Left renal cortex interstitium (tissue), 4 donors: ENCODE data around the gene FAM187B. TPM values are rescaled to one million over a fixed set of nuclear protein-coding genes. Genes with fewer than 3 reads are reported as not detected.

Source experiments
- DNase-seq, 4 donors: peaks; one replicate each; pipeline ENCODE4 v3.0.0-alpha.2; 2013; ENCODE audit warnings: low read depth in 4 of 4, low spot score in 2 of 4, missing footprints in 1 of 4
- polyA plus RNA-seq, 4 donors: library from polyadenylated mRNA; unstranded; fragments of 120-200 nt; gene quantifications; one replicate each; pipeline ENCODE4 v1.2.1, GENCODE V29; 2013; ENCODE audit not compliant: insufficient read length in 4 of 4

FAM187B gene
- not detected for polyA plus RNA-seq

DNA sequence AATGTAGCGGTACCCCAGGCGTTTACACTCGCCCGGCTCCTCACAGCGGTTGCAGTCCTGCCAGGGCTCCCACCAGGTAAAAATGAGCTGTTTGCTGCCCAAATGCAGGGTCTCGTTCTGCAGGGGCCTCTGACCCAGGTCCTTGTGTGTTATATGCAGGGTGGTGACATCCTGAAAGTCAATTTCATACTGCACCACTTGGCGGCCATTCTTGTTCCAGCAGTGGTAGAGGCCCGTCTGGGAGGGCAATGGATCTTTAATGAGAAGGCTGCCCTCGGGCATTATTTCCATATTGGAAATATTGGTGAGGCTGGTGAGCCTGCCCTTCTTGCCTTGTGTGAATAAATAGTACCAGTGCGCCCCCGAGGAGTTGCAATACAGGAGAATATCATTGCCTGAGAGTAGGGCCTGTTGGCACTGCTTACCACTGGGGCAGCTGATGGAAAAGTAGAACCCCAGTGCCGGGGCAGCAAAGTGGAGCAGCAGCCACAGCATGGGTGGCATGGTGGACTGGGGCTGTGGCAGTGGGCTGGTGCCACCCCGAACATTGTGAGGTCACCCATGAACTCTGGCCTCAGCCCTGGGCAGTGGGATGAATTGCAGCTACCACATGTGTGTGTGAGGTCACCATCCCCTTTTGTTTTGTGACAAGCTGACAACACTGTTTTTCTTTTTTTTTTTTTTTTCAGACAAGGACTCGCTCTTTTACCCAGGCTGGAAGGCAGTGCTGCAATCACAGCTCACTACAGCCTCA, at the start of gene FAM187B:
Gene FAM187B (minus strand): TSS at position 563 of the 754 bp plus-strand sequence. CDS start 59 bp downstream, at position 504.
- no peak for DNase-seq

DNA sequence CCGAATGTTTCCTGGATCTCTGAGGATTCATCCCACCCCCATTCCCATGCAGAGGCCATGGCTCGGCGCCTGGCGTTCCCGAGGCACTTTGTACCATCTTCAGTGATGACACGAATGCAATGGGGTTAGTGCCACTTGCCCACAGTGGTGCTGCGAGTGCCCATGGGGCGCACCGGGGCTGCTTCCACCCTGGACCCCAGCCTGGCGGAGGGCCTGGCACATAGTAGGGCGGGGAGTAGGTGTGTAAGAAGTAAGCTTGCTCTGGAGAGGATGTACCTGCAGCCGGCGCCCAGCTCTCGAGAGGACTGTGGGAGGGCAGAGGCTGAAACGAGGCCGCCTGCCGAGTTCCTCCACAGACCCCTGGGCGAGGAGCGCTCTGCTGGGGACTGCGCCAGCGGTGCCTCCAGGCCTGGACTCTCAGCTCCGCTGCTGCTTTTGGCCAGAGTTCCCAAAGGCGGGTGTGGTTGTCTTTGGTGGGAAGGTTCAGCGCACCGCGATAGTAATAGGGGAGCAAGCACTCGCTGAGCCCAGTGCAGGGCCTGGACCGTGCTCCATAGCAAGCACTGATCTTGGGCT, 48.3 kb upstream of the FAM187B start:
- DNase-seq, result no peak

DNA sequence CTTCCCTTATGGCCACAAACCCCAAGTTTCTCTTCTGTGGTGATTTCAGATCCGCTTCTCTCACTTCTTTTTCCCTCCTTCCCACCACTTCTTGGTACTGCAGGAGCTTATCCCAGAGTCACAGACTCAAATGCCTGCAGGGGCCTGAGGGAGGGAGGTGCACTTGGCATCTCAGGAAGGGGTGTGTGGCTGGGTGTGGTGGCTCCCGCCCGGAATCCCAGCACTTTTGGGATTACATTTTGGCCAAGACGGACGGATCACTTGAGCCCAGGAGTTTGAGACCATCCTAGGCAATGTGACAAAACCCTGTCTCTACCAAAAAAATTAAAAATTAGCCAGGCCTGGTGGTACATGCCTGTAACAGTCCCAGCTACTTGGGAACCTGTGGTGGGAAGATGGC, 45.8 kb upstream of the FAM187B start:
- no peak for DNase-seq

DNA sequence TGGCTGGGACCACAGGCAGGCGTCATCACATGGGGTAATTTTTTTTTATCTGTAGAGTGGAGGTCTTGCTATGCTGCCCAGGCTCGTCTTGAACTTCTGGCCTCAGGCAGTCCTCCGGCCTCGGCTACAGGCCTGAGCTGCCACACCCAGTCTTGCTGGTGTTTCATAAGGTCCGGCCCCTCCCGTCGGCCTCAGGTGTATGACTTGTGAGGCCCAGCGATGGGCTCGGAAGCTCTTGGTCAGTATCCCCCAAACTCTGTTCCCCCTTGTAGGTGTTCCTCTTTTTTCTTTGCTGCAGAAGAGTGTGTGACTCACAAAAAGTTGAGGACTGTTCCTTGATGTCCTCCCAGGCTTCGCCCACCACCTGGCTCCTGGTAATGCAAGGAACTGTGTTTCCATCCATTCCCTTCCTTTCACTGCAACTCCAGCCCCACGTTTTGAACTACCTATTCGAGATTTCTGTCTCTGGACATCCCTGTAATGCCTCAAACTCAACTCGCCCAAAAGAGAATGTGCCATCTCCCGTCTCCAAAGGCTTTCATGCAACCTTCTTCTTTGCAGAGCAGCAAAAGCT, 45.2 kb upstream of the FAM187B start:
- DNase-seq, result no peak

DNA sequence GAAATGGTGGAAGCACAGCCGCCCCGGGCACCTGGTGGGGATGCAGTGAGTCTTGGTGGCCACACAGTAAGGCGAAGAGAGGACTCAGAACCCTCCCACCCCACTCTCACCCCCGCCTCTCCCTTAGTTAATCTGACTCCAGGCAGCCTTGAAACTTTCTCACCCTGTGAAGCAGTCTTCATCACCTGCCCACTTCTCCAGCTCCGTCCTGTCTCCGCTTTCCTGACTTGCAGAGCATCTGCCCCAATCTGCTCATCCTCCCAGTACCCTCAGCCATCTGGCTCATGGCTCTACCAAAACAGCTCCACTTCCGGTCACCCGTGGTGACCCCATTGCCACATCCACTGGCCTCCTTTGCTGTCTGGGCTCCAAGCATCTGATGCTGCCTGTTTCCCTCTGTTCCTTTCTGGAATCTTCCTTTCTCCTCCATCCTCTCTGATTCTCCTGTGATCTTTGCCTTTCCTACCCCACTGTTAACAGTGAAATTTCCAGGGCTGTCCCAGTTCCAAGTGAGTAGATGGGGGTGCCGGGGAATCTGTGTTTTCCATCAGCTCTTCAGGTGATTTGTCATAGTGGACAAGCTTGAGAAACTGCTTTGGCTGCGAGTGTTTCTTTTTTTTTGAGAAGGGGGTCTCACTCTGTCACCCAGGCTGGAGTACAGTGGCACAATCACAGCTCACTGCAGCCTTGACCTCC, 44.6 kb upstream of the FAM187B start:
- no peak for DNase-seq

DNA sequence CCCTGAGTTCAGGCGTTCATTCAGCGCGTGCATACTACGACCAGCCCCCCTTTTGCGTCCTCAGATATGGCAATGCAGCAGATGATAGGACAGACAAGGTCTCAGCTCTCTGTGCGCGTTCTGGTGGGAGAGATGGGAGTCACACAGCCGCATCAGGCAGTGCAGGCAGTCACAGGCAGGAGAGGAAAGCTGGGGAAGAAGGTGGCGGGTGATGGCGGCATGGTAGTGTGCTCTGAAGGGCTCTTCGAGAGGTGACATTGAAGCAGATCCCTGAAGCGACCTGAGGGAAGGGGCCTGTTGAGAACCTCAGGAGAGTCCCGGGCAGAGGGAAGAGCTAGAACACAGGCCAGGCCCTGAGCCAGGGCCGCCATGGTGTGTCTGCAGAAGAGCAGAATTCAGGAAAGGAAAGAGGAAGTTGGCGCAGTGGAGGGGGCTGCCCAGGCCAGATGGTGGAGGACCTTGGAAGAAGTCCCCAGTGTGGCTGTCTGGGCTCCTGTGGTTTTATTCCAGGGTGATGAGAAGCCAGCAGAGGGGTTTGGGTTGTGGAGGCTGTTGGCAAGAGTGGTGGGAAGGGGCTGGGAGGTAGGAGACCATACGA, 43.7 kb upstream of the FAM187B start:
- no peak for DNase-seq

DNA sequence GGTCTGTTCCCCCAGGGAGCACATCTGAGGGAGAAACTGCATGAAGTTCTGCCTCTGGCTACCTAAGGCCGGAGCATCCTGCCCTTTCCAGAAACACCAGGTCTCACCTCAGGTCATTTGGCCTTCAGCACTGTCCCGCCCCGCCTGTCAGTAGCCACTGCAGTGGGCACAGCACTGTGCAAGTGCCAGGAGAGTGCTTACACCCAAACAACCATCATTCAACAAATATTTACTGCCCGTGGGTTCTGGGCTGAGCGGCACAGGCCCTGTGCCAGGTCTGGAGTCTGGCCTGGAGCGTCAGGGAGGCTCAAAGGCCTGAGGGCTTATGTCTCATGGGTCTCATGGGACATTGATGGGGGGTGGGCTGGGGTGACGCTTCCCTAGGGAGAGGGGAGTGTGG, 43.0 kb upstream of the FAM187B start:
- DNase-seq, result no peak

DNA sequence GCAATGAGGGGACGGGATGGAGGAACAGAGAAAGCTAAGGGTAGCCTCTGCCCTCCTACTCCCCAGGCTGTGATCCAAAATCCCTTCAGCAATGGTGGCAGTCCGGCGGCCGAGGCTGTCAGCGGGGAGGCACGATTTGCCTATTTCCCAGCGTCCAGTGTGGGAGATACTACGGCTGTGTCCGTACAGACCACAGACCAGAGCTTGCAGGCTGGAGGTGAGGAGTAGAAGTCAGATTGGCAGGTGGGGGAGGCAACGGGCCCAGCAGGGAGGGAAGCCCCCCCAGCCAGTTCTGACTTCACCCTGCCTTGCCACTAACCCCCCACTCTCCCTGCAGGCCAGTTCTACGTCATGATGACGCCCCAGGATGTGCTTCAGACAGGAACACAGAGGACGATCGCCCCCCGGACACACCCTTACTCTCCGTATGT, 41.9 kb upstream of the FAM187B start:
- DNase-seq, result no peak

DNA sequence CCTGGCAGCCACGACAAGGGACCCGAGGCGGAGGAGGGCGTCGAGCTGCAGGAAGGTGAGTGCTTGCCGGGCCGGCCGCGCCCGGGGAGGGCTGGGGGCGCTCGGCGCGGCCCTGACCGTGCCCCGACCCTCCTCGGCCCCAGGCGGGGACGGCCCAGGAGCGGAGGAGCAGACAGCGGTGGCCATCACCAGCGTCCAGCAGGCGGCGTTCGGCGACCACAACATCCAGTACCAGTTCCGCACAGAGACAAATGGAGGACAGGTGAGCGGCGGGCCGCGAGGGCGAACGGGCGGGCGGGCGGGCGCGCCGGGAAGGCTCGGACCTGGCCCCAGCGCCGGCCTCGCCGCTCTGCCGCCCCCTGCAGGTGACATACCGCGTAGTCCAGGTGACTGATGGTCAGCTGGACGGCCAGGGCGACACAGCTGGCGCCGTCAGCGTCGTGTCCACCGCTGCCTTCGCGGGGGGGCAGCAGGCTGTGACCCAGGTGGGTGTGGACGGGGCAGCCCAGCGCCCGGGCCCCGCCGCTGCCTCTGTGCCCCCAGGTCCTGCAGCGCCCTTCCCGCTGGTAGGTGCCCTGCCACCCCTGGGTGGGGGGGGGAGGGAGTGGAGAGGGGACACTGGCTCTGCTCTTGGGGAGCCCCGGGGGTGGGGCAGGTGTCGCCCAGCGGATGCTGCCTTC, 41.0 kb upstream of the FAM187B start:
- peak in 3 of 4 donors; percentile 66 to 81 (median 78) for DNase-seq

DNA sequence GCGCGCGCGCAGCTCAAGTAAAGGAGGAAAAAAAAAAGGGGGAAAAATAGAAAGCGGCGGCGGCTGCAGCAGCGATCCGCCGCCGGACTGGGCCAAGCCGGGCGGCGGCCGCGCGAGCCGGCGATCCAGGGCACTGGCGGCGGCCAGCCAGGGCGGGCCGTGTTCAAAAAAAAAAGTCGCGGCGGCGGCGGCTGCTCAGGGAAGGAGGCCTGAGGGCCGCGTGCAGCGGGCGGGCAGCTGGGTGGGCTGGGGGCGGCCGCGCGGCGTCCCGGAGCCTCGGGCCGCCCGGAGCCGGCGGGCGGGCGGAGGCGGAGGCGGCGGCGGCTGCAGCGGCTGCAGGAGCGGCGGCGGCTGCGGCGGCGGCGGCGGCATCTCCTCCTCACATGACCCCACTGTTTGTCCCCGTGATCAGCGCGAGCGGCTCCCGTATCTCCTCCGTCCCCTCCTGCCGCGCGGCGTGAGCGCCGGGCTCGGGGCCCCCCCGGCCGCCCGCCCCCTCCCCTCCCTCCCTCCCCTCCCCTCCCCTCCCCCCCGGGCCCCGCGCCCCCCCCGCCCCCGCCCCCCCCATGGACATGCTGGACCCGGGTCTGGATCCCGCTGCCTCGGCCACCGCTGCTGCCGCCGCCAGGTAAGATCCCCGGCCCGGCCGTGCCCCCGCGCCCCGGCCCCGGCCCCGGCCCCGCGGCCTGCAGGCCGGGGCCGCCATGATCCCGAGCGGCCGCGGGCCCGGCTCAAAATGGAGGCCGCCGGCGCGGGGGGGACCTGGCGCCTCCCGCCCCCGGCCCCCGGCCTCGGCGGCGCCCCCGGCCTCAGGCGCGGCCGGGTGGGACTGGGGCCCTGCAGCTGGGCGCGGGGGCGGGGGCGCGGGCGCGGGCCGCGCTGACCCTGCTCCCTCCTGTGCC, 40.2 kb upstream of the FAM187B start, which contains the start of gene USF2:
Gene USF2 (plus strand): TSS at position 427 of the 902 bp plus-strand sequence. CDS start 140 bp downstream, at position 567.
- peak in 1 of 4 donors; percentile 32 for DNase-seq

DNA sequence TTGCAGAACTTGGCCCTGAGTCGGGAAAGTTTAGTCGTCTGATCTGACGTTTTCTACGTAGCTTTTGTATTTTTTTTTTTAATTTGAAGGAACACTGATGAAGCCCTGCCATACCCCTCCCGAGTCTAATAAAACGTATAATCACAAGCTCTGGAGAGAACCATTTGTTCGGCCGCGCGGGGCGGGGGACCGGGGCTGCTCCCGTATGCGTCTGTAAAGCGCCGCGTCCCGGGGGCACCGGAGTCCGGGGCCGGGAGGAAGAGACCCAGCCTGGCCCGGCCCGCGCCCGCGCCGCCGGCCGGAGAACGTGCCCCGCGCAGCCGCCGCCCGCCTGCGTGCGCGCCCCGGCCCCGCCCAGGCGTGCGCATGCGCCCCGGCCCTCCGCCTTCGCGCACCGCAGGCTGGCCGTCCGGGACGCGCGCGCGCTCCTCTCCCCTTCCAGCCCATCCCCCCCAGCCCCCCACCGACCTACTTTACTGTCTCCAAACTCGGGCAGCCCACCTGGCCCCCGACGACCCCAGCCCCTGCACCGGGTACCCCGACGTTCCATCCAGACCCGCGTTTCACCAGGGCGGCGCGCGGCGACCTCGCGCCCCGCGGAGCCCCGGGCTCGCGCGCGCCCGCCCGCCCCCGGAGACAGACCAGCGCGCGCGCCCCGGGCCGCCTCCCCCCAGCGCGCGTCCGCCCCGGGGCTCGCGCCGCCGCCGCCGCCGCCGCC, 39.4 kb upstream of the FAM187B start:
- DNase-seq, result peak in 2 of 4 donors; percentile 49 to 53

DNA sequence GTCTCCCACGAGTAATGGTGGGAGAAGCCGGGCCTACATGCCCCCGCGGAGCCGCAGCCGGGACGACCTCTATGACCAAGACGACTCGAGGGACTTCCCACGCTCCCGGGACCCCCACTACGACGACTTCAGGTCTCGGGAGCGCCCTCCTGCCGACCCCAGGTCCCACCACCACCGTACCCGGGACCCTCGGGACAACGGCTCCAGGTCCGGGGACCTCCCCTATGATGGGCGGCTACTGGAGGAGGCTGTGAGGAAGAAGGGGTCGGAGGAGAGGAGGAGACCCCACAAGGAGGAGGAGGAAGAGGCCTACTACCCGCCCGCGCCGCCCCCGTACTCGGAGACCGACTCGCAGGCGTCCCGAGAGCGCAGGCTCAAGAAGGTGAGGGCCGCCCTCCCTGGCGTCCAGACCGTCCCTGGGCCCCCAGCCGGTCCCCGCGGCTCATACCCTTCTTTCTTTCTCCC, 38.8 kb upstream of the FAM187B start:
- peak in 1 of 4 donors; percentile 23 for DNase-seq

DNA sequence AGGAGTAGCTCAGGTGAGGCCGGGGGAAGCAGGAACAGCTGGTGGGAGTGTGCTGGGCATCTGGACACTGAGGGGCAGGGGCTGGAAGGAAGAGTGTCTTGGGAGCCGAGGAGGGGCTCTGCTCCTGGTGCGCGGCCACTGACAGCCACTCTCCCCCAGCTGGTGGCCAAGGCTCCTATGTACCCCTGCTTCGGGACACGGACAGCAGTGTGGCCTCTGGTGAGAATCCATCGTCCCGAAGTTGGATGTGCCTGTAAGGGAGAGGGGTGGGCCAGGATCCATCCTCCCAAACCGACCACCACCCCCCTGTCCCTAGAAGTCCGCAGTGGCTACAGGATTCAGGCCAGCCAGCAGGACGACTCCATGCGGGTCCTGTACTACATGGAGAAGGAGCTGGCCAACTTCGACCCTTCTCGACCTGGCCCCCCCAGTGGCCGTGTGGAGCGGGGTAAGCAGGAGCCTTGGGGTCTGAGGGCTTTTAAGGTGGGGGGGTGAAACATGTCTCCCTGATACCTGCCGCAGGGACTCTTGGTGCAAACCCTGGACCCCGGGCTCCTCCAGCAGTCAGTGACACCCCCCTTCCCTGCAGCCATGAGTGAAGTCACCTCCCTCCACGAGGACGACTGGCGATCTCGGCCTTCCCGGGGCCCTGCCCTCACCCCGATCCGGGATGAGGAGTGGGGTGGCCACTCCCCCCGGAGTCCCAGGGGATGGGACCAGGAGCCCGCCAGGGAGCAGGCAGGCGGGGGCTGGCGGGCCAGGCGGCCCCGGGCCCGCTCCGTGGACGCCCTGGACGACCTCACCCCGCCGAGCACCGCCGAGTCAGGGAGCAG, 38.2 kb upstream of the FAM187B start:
- DNase-seq, result no peak

DNA sequence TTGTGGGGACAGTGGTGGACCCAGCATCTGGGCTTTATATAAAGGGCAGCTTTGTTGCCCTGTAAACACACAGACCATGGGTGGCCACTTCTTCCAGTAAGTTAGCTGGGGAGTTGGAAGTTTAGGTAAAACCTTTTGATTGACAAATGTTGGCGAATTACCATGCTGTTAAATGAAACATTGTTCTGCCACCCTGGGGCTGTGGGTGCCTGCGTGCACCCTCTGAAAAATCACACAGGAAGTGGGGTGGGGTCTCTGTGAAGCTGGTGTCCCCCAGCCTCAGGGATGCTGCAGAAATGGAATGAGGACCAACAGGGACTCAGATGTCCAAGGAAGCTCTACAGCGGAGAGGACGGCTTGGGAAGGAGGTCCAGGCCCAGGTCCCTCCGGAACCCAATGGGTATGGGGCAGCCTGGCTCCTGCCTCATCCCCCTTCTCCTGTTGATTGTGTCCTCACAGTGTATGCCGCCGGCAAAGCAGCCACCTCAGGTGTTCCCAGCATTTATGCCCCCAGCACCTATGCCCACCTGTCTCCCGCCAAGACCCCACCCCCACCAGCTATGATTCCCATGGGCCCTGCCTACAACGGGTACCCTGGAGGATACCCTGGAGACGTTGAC, 37.5 kb upstream of the FAM187B start:
- DNase-seq, result no peak

DNA sequence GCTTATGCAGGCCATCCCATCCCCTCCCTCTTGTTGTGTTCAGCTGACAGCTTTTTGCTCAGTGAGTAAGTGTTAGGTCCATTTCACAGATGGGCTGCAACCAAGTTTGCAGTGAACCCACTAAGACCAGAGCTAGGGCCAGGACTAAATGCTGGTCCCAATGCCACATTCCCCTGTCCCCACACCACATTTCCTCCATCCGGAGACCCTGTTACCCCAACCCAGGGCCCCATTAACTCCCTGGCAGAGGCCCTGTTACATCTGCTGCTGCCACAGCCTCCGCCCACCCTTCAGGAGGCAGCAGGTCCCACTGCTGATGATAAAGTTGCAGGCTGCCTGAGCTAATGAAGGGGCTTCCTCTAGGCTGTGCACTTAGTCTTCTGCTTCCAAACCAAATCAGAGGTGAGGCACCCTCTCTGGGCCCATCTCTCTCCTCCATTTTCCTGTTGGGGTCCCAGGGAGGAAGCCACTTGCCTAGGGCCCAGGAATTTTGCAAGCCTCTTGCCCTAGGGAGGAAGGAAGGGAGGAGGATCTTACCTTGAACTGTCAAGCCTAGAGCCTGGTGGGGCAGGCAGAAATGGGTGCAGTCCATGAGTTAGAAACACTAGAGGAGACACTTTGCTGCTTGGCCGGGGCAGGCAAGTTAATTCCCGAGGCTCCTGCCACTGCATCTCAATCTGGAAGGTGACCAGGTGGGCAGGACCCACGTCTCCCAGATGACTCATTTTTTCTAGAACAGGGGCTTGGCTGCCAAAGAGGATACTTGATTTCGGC, 36.8 kb upstream of the FAM187B start:
- no peak for DNase-seq
